Retinal pigment epithelial cell (primary cell): ENCODE measurements around the gene TAF12.
A peak's percentile ranks its signal among the peaks of the same experiment; 100 is the strongest.
"Not testable (repeated sequence)": the region's sequence is repeated elsewhere in the genome, so short reads cannot be mapped to it uniquely, and the experiment has no call there.

ENCODE experiments used
- DNase-seq: peaks from one replicate; pipeline ENCODE4 v3.0.0-alpha.2; 2010; ENCODE audit warnings: low read depth
- H3K4me3 ChIP-seq: 2 replicates; pipeline ENCODE4 v1.5.1; 2011; ENCODE audit warnings: mild to moderate bottlenecking, low read length, control low read depth, moderate library complexity
- TF ChIP-seq, protein P1 (sequence below): conservative IDR thresholded peaks from 2 replicates; pipeline ENCODE4 v1.5.1; 2011; ENCODE audit warnings: low read depth, low read length, control low read depth, inconsistent platforms

The TAF12 gene

GRCh38 chr1:28668956-28669723 lies 26.3 kb upstream of the TAF12 start:
- TF ChIP-seq, protein P1, sequence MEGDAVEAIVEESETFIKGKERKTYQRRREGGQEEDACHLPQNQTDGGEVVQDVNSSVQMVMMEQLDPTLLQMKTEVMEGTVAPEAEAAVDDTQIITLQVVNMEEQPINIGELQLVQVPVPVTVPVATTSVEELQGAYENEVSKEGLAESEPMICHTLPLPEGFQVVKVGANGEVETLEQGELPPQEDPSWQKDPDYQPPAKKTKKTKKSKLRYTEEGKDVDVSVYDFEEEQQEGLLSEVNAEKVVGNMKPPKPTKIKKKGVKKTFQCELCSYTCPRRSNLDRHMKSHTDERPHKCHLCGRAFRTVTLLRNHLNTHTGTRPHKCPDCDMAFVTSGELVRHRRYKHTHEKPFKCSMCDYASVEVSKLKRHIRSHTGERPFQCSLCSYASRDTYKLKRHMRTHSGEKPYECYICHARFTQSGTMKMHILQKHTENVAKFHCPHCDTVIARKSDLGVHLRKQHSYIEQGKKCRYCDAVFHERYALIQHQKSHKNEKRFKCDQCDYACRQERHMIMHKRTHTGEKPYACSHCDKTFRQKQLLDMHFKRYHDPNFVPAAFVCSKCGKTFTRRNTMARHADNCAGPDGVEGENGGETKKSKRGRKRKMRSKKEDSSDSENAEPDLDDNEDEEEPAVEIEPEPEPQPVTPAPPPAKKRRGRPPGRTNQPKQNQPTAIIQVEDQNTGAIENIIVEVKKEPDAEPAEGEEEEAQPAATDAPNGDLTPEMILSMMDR: no peak
- no peak for DNase-seq
- H3K4me3 ChIP-seq: peak overlapping the region; percentile 80

- H3K4me3 ChIP-seq: peak within 1 kb of the TSS; percentile 80
- TF ChIP-seq, protein P1: no peak
- DNase-seq: peak; percentile 40
These were observed 25.5 kb upstream of the TAF12 start, which contains the start of gene GMEB1 for GRCh38 chr1:28668191-28668955. Gene GMEB1 (plus strand): TSS chr1:28668784. CDS start chr1:28683613, 14,829 bp downstream.

DNA sequence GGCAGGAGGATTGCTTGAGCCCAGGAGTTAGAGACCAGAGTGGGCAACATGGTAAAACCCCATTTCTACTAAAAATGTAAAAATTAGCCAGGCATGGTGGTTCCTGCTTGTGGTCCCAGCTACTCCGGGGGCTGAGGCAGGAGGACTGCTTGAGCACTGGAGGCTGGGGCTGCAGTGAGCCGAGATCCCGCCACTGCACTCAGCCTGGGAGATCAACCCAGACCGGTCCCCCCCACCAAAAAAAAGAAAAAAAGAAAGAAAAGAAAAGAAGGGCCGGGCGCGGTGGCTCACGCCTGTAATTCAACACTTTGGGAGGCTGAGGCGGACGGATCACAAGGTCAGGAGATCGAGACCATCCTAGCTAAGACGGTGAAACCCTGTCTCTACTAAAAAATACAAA lies 23.9 kb upstream of the TAF12 start:
- TF ChIP-seq, protein P1: no peak
- no peak overlapping the region for H3K4me3 ChIP-seq
- no peak for DNase-seq

- H3K4me3 ChIP-seq: no peak overlapping the region
- TF ChIP-seq, protein P1: no peak
- DNase-seq: no peak
These were observed 21.1 kb upstream of the TAF12 start for GRCh38 chr1:28663871-28664470.

DNA sequence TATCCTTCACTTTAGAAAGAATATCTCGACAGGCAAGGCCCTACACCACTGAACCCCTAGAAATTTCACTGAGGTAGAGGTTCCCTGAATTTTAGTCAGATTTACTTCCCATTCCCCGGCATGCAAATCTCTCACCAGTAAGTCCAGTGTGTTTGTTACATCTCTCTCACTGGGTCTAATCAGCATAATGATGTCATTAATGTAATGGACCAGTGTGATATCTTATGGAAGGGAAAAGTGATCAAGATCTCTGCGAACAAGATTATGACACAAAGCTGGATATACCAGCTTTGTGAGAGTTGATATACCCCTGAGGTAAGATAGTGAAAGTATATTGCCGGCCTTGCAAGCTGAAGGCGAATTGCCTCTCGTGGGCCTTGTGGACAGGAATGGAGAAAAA lies 13.5 kb upstream of the TAF12 start:
- TF ChIP-seq, protein P1: no peak
- no peak for DNase-seq
- H3K4me3 ChIP-seq: no peak overlapping the region

- DNase-seq, H3K4me3 ChIP-seq: not testable (repeated sequence)
These were observed 12.8 kb upstream of the TAF12 start for GRCh38 chr1:28655448-28656311.

DNA sequence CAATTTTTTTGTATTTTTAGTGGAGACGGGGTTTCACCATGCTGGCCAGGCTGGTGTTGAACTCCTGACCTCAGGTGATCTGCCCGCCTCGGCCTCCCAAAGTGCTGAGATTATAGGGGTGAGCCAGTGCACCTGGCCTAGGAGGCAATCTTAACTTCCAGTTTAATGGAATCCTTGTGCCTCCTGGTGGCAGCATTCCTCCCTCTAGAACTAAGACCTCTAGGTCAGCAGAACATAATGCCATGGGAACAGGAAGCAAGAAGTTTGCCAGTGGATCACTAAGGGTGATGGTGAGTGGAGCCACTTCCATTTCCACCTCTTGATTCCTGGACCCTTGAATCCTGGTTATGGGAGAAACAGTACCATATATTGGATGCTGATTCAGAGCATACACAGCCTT lies 11.0 kb upstream of the TAF12 start:
- not testable (repeated sequence) for H3K4me3 ChIP-seq, DNase-seq
- TF ChIP-seq, protein P1: peak; percentile 61

DNA sequence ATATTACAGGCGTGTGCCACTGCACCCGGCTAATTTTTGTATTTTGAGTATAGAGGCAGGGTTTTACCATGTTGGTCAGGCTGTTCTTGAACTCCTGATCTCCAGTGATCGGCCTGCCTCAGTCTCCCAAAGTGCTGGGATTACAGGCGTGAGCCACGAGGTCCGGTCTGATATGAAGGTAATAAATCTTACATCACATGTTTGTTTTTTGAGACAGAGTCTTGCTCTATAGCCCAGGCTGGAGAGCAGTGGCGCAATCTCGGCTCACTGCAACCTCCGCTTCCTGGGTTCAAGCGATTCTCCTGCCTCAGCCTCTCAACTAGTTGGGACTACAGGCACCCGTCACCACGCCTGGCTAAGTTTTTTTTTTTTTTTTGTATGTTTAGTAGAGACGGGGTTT lies 10.2 kb upstream of the TAF12 start:
- DNase-seq, H3K4me3 ChIP-seq: not testable (repeated sequence)
